Naive thymus-derived CD4-positive, alpha-beta T cell (primary cell): Measurements from ENCODE around the gene GPBP1. TPM values are rescaled to one million over a fixed set of nuclear protein-coding genes. Genes with fewer than 3 reads are reported as not detected.

ENCODE experiments used
- ATAC-seq: fragments of 150-1000 bp; cut with Tn5 transposase; 2 replicates; pipeline ENCODE4 v1.10.0; 2021; ENCODE audit warnings: mild to moderate bottlenecking, moderate library complexity
- CTCF ChIA-PET: fragments of 350-600 bp; sonication (Branson Sonifier 250); formaldehyde crosslinking; loops from one replicate; lab custom pipeline; 2021; ENCODE audit warnings: antibody characterized with exemption; lab: Charles Lee
- POLR2A ChIA-PET: fragments of 350-600 bp; sonication (Branson Sonifier 250); formaldehyde crosslinking; loops from one replicate; lab custom pipeline; 2021; ENCODE audit warnings: antibody characterized with exemption, inconsistent platforms; lab: Charles Lee
- DNase-seq, 9 donors: peaks; one replicate each; pipeline versions ENCODE4 v3.0.0 to v3.0.0-alpha.2; 2020 to 2022; ENCODE audit warnings: mixed read lengths in 1 of 9
- H3K27ac ChIP-seq: one replicate; pipeline ENCODE4 v1.7.0; 2013; ENCODE audit warnings: mild to moderate bottlenecking, low read depth, low read length, moderate library complexity
- H3K27me3 ChIP-seq, 2 donors: one replicate each; pipeline ENCODE4 v1.7.0; 2013; ENCODE audit warnings: low read length in 2 of 2, mild to moderate bottlenecking in 2 of 2, moderate library complexity in 2 of 2; ENCODE audit not compliant: control insufficient read depth in 2 of 2, insufficient read depth in 2 of 2
- H3K36me3 ChIP-seq, 3 experiments: 1 replicate in 2 of 3; 2 replicates in 1 of 3; pipeline ENCODE4 v1.7.0; 2013; ENCODE audit warnings: low read length in 3 of 3, mild to moderate bottlenecking in 3 of 3, moderate library complexity in 1 of 3; ENCODE audit not compliant: insufficient read depth in 3 of 3, control insufficient read depth in 2 of 3
- H3K4me1 ChIP-seq, 2 donors: one replicate each; pipeline ENCODE4 v1.7.0; 2013; ENCODE audit warnings: low read length in 2 of 2, mild to moderate bottlenecking in 2 of 2, moderate library complexity in 1 of 2; ENCODE audit not compliant: control insufficient read depth in 2 of 2, insufficient read depth in 2 of 2
- H3K4me3 ChIP-seq: 2 replicates; pipeline ENCODE4 v1.7.0; 2013; ENCODE audit warnings: mild to moderate bottlenecking, low read length
- H3K9me3 ChIP-seq, 3 experiments: 1 replicate in 2 of 3; 2 replicates in 1 of 3; pipeline ENCODE4 v1.7.0; 2013; ENCODE audit warnings: low read length in 3 of 3; ENCODE audit not compliant: control insufficient read depth in 2 of 3
- H3K27ac Mint-ChIP-seq, 9 donors: one replicate each; pipeline ENCODE4 v1.8.0; 2020 to 2022; ENCODE audit warnings: mixed read lengths in 9 of 9, mild to moderate bottlenecking in 8 of 9, moderate library complexity in 5 of 9, inconsistent platforms in 2 of 9
- H3K27me3 Mint-ChIP-seq, 5 donors: one replicate each; pipeline ENCODE4 v1.8.0; 2021 to 2022; ENCODE audit warnings: mixed read lengths in 5 of 5, mild to moderate bottlenecking in 1 of 5
- H3K36me3 Mint-ChIP-seq, 5 donors: one replicate each; pipeline ENCODE4 v1.8.0; 2020 to 2022; ENCODE audit warnings: mixed read lengths in 5 of 5, mild to moderate bottlenecking in 3 of 5, inconsistent platforms in 1 of 5
- H3K4me1 Mint-ChIP-seq, 7 donors: one replicate each; pipeline ENCODE4 v1.8.0; 2020 to 2022; ENCODE audit warnings: mixed read lengths in 7 of 7, mild to moderate bottlenecking in 3 of 7, inconsistent platforms in 1 of 7
- H3K4me3 Mint-ChIP-seq, 10 donors: one replicate each; pipeline ENCODE4 v1.8.0; 2020 to 2022; ENCODE audit warnings: mild to moderate bottlenecking in 10 of 10, mixed read lengths in 10 of 10, moderate library complexity in 6 of 10, inconsistent platforms in 2 of 10
- H3K9me3 Mint-ChIP-seq, 11 donors: one replicate each; pipeline ENCODE4 v1.8.0; 2020 to 2022; ENCODE audit warnings: mixed read lengths in 11 of 11, mild to moderate bottlenecking in 4 of 11, inconsistent platforms in 1 of 11, moderate library complexity in 1 of 11
- intact Hi-C, 2 donors: fragments of 100-400 bp; cut with micrococcal nuclease; formaldehyde crosslinking; loops; one replicate each; pipeline ENCODE4 v1.15.1; 2023
- polyA plus RNA-seq, 2 donors: library from polyadenylated mRNA; unstranded; fragments of 300-500 nt; fragmentation: Illumina TruSeq; gene quantifications; one replicate each; pipeline ENCODE4 v1.2.3, GENCODE V29; 2021
- total RNA-seq, 6 experiments: library from RNA in 5 of 6; stranded (reverse) in 5 of 6; gene quantifications; 1 replicate in 5 of 6; 2 replicates in 1 of 6; pipeline ENCODE4 v1.2.3 and lab custom pipeline; 2021 to 2026

The GPBP1 gene
- total and polyA plus RNA-seq, 7 experiments from 2014 or later, result 97.1 to 149 (median 112) TPM

DNA sequence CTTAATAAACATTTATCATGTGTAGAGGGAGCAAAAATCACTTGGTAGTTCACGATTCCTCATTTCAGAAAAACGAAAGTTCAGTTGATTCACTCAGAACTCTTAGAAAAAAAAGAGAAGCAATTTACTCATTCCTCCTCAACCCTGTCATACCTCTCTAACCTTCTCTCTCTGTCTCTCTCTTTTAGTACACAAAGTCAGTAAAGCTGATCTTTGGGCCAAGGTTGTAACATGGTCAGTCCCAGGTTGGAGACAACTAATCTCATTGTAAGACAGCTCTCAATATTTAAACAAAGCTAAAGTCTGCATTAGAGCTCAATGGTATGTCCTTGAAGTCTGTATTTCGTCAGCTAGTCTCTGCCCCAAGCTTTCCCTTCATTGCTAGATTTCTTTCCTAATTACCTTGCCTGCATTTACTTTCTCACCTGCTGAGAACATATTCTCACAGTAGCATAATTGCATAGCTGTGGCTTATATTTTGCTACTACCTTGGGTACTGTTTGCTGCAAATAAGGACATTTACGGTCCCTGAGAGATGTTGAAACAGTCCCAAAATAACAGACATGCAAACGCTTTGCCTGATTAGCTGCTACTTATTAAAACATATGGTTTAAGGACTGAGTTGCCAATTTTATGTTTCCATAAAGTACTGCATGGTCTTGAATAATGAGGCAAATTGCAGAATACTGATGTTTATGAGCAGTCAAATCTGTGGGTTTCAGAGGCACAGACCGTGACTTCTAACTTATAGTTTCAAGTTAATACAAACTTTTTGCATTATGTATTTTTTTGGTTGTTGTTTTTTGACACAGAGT lies 138.3 kb downstream of the GPBP1 start:
- intact Hi-C loops, result no loop called here
- no peak overlapping the region for H3K4me3 Mint-ChIP-seq
- H3K4me1 Mint-ChIP-seq, result peaks cover 0 to 3% (median 0%) of the 10 kb centered on the region in 7 donors
- no peak overlapping the region for H3K27ac Mint-ChIP-seq
- ChIA-PET POLR2A (no interaction called here), CTCF (no interaction called here)
- Histone ChIP-seq H3K27ac (no peak overlapping the region), H3K4me1 (no peaks in the 10 kb centered on the region), H3K27me3 (no peaks in the 10 kb centered on the region), H3K9me3 (no peaks in the 10 kb centered on the region), H3K4me3 (no peak overlapping the region), H3K36me3 (no peaks in the 10 kb centered on the region)
- DNase-seq, result no peak
- no peaks in the 10 kb centered on the region for H3K36me3 Mint-ChIP-seq
- no peaks in the 10 kb centered on the region for H3K27me3 Mint-ChIP-seq
- H3K9me3 Mint-ChIP-seq, result peaks cover 0 to 9% (median 0%) of the 10 kb centered on the region in 11 donors
- ATAC-seq, result no peak

- no peak for ATAC-seq
- H3K27me3 ChIP-seq, result no peaks in the 10 kb centered on the region
- no peak overlapping the region for H3K27ac Mint-ChIP-seq
- no peaks in the 10 kb centered on the region for H3K36me3 ChIP-seq
- H3K9me3 ChIP-seq, result no peaks in the 10 kb centered on the region
- no peak overlapping the region for H3K4me3 ChIP-seq
- peaks cover 0 to 3% (median 0%) of the 10 kb centered on the region in 7 donors for H3K4me1 Mint-ChIP-seq
- H3K27me3 Mint-ChIP-seq, result no peaks in the 10 kb centered on the region
- CTCF ChIA-PET, result no interaction called here
- no peaks in the 10 kb centered on the region for H3K36me3 Mint-ChIP-seq
- peaks cover 0 to 5% (median 0%) of the 10 kb centered on the region in 11 donors for H3K9me3 Mint-ChIP-seq
- H3K4me1 ChIP-seq, result no peaks in the 10 kb centered on the region
- H3K27ac ChIP-seq, result no peak overlapping the region
- DNase-seq, result no peak
- no peak overlapping the region for H3K4me3 Mint-ChIP-seq
- intact Hi-C loops, result no loop called here
- POLR2A ChIA-PET, result no interaction called here
Observed at GRCh38 chr5:57313716-57314115, 139.9 kb downstream of the GPBP1 start.

Other genes starting within 250 kb of the GPBP1 start
- 10 to 100 TPM; 14.9 to 35.0 (median 26.2) TPM for gene MIER3, start 221.9 kb upstream of the GPBP1 start, total RNA-seq
- gene MIER3, start 221.9 kb upstream of the GPBP1 start, polyA plus RNA-seq, result 10 to 100 TPM in 1 of 2 donors, 1 to 10 TPM in 1; 5.5 to 10.8 TPM